Tibial nerve (tissue), 4 donors: Measurements from ENCODE around the gene ARHGAP21. TPM values are rescaled to one million over a fixed set of nuclear protein-coding genes. Genes with fewer than 3 reads are reported as not detected.

Source experiments
- DNase-seq, 2 donors: peaks; one replicate each; pipeline ENCODE4 v3.0.0-alpha.2; 2019; ENCODE audit warnings: low spot score in 2 of 2
- H3K27ac ChIP-seq, 4 donors: fragments of 200-600 bp; sonication (generic) in 3 of 4; one replicate each; pipeline ENCODE4 v1.5.1; 2017 to 2019; ENCODE audit warnings: mild to moderate bottlenecking in 1 of 4
- H3K27me3 ChIP-seq, 2 donors: fragments of 200-600 bp; sonication (generic) in 1 of 2; one replicate each; pipeline versions ENCODE4 v1.5.1 to v1.6.0; 2017 to 2019
- H3K36me3 ChIP-seq, 3 donors: fragments of 200-600 bp; sonication (generic); one replicate each; pipeline ENCODE4 v1.5.1; 2018 to 2019
- H3K4me1 ChIP-seq, 4 donors: fragments of 200-600 bp; sonication (generic) in 3 of 4; one replicate each; pipeline ENCODE4 v1.5.1; 2017 to 2019
- H3K4me3 ChIP-seq, 4 donors: fragments of 200-600 bp; sonication (generic) in 3 of 4; one replicate each; pipeline ENCODE4 v1.5.1; 2017 to 2019; ENCODE audit warnings: mild to moderate bottlenecking in 1 of 4, moderate library complexity in 1 of 4
- H3K9me3 ChIP-seq, 4 donors: fragments of 200-600 bp; sonication (generic) in 3 of 4; one replicate each; pipeline ENCODE4 v1.5.1; 2017 to 2019
- CTCF ChIP-seq, 5 experiments: fragments of 200-600 bp in 3 of 5; fragments of 450-650 bp in 2 of 5; sonication (generic) in 3 of 5; IDR thresholded peaks; one replicate each; pipeline ENCODE4 v1.5.1; 2016 to 2019; ENCODE audit warnings: antibody characterized with exemption in 5 of 5, mild to moderate bottlenecking in 3 of 5, moderate library complexity in 2 of 5
- EP300 ChIP-seq, 2 donors: sonication (generic); formaldehyde crosslinking; IDR thresholded peaks; one replicate each; pipeline ENCODE4 v1.6.1; 2017; ENCODE audit warnings: antibody characterized with exemption in 2 of 2, mild to moderate bottlenecking in 1 of 2
- POLR2A ChIP-seq, 2 donors: fragments of 450-650 bp; IDR thresholded peaks; one replicate each; pipeline ENCODE4 v1.6.1; 2017; ENCODE audit warnings: antibody characterized with exemption in 2 of 2, mild to moderate bottlenecking in 2 of 2, moderate library complexity in 2 of 2
- WGBS, 2 donors: methylation state at CpG; one replicate each; pipeline ENCODE4 v1.1.5; 2018; 5-methylcytosine and 5-hydroxymethylcytosine counted together
- total RNA-seq, 4 donors: library from RNA; depleted of rRNA; stranded (reverse); fragments of >200 nt; gene quantifications; one replicate each; pipeline ENCODE4 v1.1.0, GENCODE V29; 2016

ARHGAP21 gene
- total RNA-seq, 4 donors from 2014 or later: 56.7 to 116 (median 80.2) TPM

- H3K27ac ChIP-seq: peak overlapping the region in 3 of 4 donors; percentile 92 to 98 (median 96)
- peaks cover 0 to 65% (median 29%) of the 10 kb centered on the region in 4 donors for H3K4me1 ChIP-seq
- no peaks in the 10 kb centered on the region for H3K9me3 ChIP-seq
- no peaks in the 10 kb centered on the region for H3K27me3 ChIP-seq
- H3K36me3 ChIP-seq: no peaks in the 10 kb centered on the region
- 47 to 61% methylated on average over 33 to 35 of the region's 35 CpGs for WGBS, 2 donors
- no peak for TF ChIP-seq CTCF (IDR thresholded peaks at IDR 0.05)
- TF ChIP-seq EP300 (IDR thresholded peaks at IDR 0.05): no peak
- no peak for TF ChIP-seq POLR2A (IDR thresholded peaks at IDR 0.05)
- H3K4me3 ChIP-seq: peak overlapping the region; percentile 47 to 84 (median 65)
- DNase-seq: no peak
Observed at GRCh38 chr10:24721229-24722106, 2.2 kb downstream of the ARHGAP21 start.

- Histone ChIP-seq H3K36me3 (no peaks in the 10 kb centered on the region), H3K4me1 (peaks cover 0 to 69% (median 32%) of the 10 kb centered on the region in 4 donors), H3K4me3 (peak overlapping the region in 2 of 4 donors; percentile 6 to 71), H3K27ac (no peak overlapping the region), H3K27me3 (no peaks in the 10 kb centered on the region), H3K9me3 (no peaks in the 10 kb centered on the region)
- 56 to 57% methylated on average over 2 of the region's 2 CpGs for WGBS, 2 donors
- DNase-seq: no peak
- TF ChIP-seq CTCF (IDR thresholded peaks at IDR 0.05) (no peak), EP300 (IDR thresholded peaks at IDR 0.05) (no peak), POLR2A (IDR thresholded peaks at IDR 0.05) (no peak)
Observed at GRCh38 chr10:24720096-24720495, 3.6 kb downstream of the ARHGAP21 start.

DNA sequence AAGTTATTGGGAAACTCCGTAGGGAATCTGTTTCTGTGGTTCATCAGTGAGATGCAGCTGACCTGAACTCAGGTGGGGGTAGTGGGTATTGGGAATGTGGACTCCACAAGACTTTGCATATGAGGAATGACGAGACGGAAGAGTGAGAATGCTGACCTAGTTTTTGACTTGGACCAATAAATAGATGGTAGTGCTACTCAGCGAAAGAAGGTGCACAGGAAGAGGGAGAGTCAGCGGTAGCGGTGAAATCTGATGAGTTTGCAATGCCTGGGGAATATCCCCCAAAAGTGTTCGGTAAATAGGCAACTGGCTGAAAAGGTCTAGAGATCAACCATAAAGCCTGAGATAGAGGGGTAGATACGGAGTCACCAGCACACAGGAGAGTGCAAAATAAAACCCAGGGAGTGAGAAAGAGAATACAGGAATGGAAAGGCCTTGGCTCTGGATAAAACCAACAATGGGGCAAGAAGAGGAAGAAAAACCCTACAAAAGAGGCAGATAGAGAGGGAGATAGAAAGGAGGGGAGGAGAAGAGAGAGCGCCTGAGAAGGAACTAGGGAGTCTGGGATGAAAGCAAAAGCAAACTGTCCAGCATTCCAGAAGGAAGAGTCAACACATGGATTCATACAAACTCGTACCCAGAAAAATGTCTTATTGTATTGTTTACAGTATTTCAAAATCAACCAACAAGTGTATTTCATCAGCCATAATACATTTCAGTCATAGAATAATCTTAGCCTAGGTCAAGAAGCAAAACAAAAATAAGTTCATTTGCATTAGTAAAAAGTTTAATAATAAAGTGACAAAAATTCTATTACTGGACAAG lies 5.4 kb downstream of the ARHGAP21 start:
- TF ChIP-seq CTCF (IDR thresholded peaks at IDR 0.05) (no peak), EP300 (IDR thresholded peaks at IDR 0.05) (no peak), POLR2A (IDR thresholded peaks at IDR 0.05) (no peak)
- Histone ChIP-seq H3K36me3 (no peaks in the 10 kb centered on the region), H3K27me3 (no peaks in the 10 kb centered on the region), H3K27ac (no peak overlapping the region), H3K4me3 (no peak overlapping the region), H3K4me1 (peaks cover 0 to 72% (median 33%) of the 10 kb centered on the region in 4 donors), H3K9me3 (no peaks in the 10 kb centered on the region)
- DNase-seq: no peak
- WGBS, 2 donors: 81% methylated on average over 10 of the region's 10 CpGs

- no peaks in the 10 kb centered on the region for H3K9me3 ChIP-seq
- no peaks in the 10 kb centered on the region for H3K36me3 ChIP-seq
- no peaks in the 10 kb centered on the region for H3K27me3 ChIP-seq
- 57 to 58% methylated on average over 5 of the region's 5 CpGs for WGBS, 2 donors
- DNase-seq: no peak
- no peak for TF ChIP-seq EP300 (IDR thresholded peaks at IDR 0.05)
- TF ChIP-seq POLR2A (IDR thresholded peaks at IDR 0.05): no peak
- TF ChIP-seq CTCF (IDR thresholded peaks at IDR 0.05): no peak
- peaks cover 0 to 80% (median 28%) of the 10 kb centered on the region in 4 donors for H3K4me1 ChIP-seq
- H3K4me3 ChIP-seq: no peak overlapping the region
- H3K27ac ChIP-seq: no peak overlapping the region
Observed at GRCh38 chr10:24716295-24716694, 7.4 kb downstream of the ARHGAP21 start.
